HepG2 (cell line): ENCODE data around the gene DSTN. TPM values are rescaled to one million over a fixed set of nuclear protein-coding genes. Genes with fewer than 3 reads are reported as not detected.
A peak's percentile ranks its signal among the peaks of the same experiment; 100 is the strongest.

Experiments used
- CAMTA2 ChIP-seq: sonication (generic); formaldehyde crosslinking; IDR thresholded peaks from 2 replicates; pipeline ENCODE4 v1.4.0; 2020; ENCODE audit warnings: mild to moderate bottlenecking, missing genetic modification reagents, borderline replicate concordance
- CEBPB ChIP-seq: IDR thresholded peaks from 2 replicates; pipeline ENCODE4 v1.6.1; 2011; ENCODE audit warnings: low read depth, low read length, improper control_type of control experiment, borderline replicate concordance
- CHCHD3 ChIP-seq: sonication (generic); formaldehyde crosslinking; IDR thresholded peaks from 2 replicates; pipeline ENCODE4 v1.8.0; 2022; ENCODE audit warnings: mild to moderate bottlenecking, missing genetic modification reagents, moderate library complexity
- FOXC1 ChIP-seq: sonication (generic); formaldehyde crosslinking; IDR thresholded peaks from 2 replicates; pipeline ENCODE4 v1.8.0; 2022; ENCODE audit warnings: mild to moderate bottlenecking, missing genetic modification reagents, borderline replicate concordance
- HNRNPL ChIP-seq: fragments of 200-400 bp; formaldehyde crosslinking; IDR thresholded peaks from 2 replicates; pipeline ENCODE4 v1.6.1; 2017; ENCODE audit warnings: mild to moderate bottlenecking, low read depth, low read length
- KDM6A ChIP-seq: IDR thresholded peaks from 2 replicates; pipeline ENCODE4 v1.6.1; 2016; ENCODE audit warnings: low read depth
- KLF13 ChIP-seq: sonication (generic); formaldehyde crosslinking; IDR thresholded peaks from 2 replicates; pipeline ENCODE4 v1.4.0; 2020; ENCODE audit warnings: mild to moderate bottlenecking, missing genetic modification reagents
- PRDM10 ChIP-seq: sonication (generic); formaldehyde crosslinking; IDR thresholded peaks from 2 replicates; pipeline ENCODE4 v1.4.0; 2020; ENCODE audit warnings: low read depth, missing genetic modification reagents
- REXO4 ChIP-seq: sonication (generic); formaldehyde crosslinking; IDR thresholded peaks from 2 replicates; pipeline ENCODE4 v1.8.0; 2022; ENCODE audit warnings: missing genetic modification reagents, mild to moderate bottlenecking, borderline replicate concordance
- SRSF9 ChIP-seq: fragments of 200-400 bp; formaldehyde crosslinking; IDR thresholded peaks from 2 replicates; pipeline ENCODE4 v1.6.1; 2018; ENCODE audit warnings: borderline replicate concordance, mild to moderate bottlenecking, low read depth, low read length; ENCODE audit not compliant: insufficient read depth, poor library complexity, severe bottlenecking
- STAT5B ChIP-seq: sonication (generic); formaldehyde crosslinking; IDR thresholded peaks from 2 replicates; pipeline ENCODE4 v1.4.0; 2020; ENCODE audit warnings: missing genetic modification reagents
- TARDBP ChIP-seq: sonication (generic); formaldehyde crosslinking; IDR thresholded peaks from 2 replicates; pipeline ENCODE4 v1.8.0; 2022; ENCODE audit warnings: mild to moderate bottlenecking, missing genetic modification reagents
- ZBTB33 ChIP-seq: sonication (generic); formaldehyde crosslinking; IDR thresholded peaks from 2 replicates; pipeline ENCODE4 v1.4.0; 2020; ENCODE audit warnings: missing genetic modification reagents
- ZBTB8A ChIP-seq: sonication (generic); formaldehyde crosslinking; IDR thresholded peaks from 2 replicates; pipeline ENCODE4 v1.4.0; 2020; ENCODE audit warnings: mild to moderate bottlenecking, low read depth, missing genetic modification reagents, borderline replicate concordance
- ZC3H4 ChIP-seq: sonication (generic); formaldehyde crosslinking; IDR thresholded peaks from 2 replicates; pipeline ENCODE4 v1.4.0; 2020; ENCODE audit warnings: missing genetic modification reagents, borderline replicate concordance
- ZNF121 ChIP-seq: sonication (generic); formaldehyde crosslinking; IDR thresholded peaks from 2 replicates; pipeline ENCODE4 v1.5.0; 2020; ENCODE audit warnings: mild to moderate bottlenecking, missing genetic modification reagents
- ZNF124 ChIP-seq: sonication (generic); formaldehyde crosslinking; IDR thresholded peaks from 2 replicates; pipeline ENCODE4 v1.4.0; 2020; ENCODE audit warnings: missing genetic modification reagents
- ZNF207 ChIP-seq: fragments of 450-650 bp; IDR thresholded peaks from 2 replicates; pipeline ENCODE4 v1.6.1; 2016; ENCODE audit warnings: antibody characterized with exemption, borderline replicate concordance
- ZNF414 ChIP-seq: sonication (generic); formaldehyde crosslinking; IDR thresholded peaks from 2 replicates; pipeline ENCODE4 v1.5.0; 2020; ENCODE audit warnings: missing genetic modification reagents
- ZNF441 ChIP-seq: sonication (generic); formaldehyde crosslinking; IDR thresholded peaks from 2 replicates; pipeline ENCODE4 v1.7.0; 2021; ENCODE audit warnings: missing genetic modification reagents, borderline replicate concordance
- ZNF598 ChIP-seq: sonication (generic); formaldehyde crosslinking; IDR thresholded peaks from 2 replicates; pipeline ENCODE4 v1.5.1; 2020; ENCODE audit warnings: mild to moderate bottlenecking, missing genetic modification reagents, borderline replicate concordance
- ZNF703 ChIP-seq: sonication (generic); formaldehyde crosslinking; IDR thresholded peaks from 2 replicates; pipeline ENCODE4 v1.5.1; 2020; ENCODE audit warnings: missing genetic modification reagents, mild to moderate bottlenecking, moderate library complexity, borderline replicate concordance
- ZNF740 ChIP-seq: sonication (generic); formaldehyde crosslinking; IDR thresholded peaks from 2 replicates; pipeline ENCODE4 v1.4.0; 2020; ENCODE audit warnings: missing genetic modification reagents
- polyA plus RNA-seq, 8 experiments: library from polyadenylated mRNA; depleted of rRNA in 3 of 8; stranded (reverse) in 7 of 8; unstranded in 1 of 8; fragments of >200 nt; fragmentation: Illumina TruSeq in 4 of 8; extraction: Trizol in 4 of 8; gene quantifications; 2 replicates each; pipeline versions ENCODE4 v1.2.1 to v1.2.3, GENCODE V29; 2011 to 2016; ENCODE audit warnings: low read depth in 4 of 8, missing spikeins in 1 of 8, mixed read lengths in 1 of 8; ENCODE audit not compliant: insufficient read depth in 1 of 8
- total RNA-seq, 5 experiments: library from RNA; depleted of rRNA; stranded (reverse); fragments of >200 nt; fragmentation: Illumina TruSeq; extraction: Trizol; gene quantifications; 2 replicates each; pipeline ENCODE4 v1.2.3, GENCODE V29; 2016; ENCODE audit warnings: low read depth in 1 of 5

Gene DSTN
- total and polyA plus RNA-seq, 2 of the 13 experiments (the other 11 are each of a cell fraction or from before 2014, with no cell fraction given): 27.6 to 106 TPM

- TF ChIP-seq SRSF9 (no peak), ZNF740 (CRISPR knock-in tag) (no peak), ZNF703 (CRISPR knock-in tag) (no peak), ZNF124 (CRISPR knock-in tag) (no peak), KLF13 (CRISPR knock-in tag) (0 out of 2 replicates have a peak, but pooled peaks have one; percentile 70), KDM6A (CRISPR knock-in tag) (no peak), ZNF441 (CRISPR knock-in tag) (no peak), FOXC1 (CRISPR knock-in tag) (no peak), ZC3H4 (CRISPR knock-in tag) (no peak), ZNF414 (CRISPR knock-in tag) (no peak), PRDM10 (no peak), HNRNPL (no peak; the same call in none of the 2 replicates), ZNF207 (no peak), CAMTA2 (no peak), CHCHD3 (CRISPR knock-in tag) (peak; percentile 74; the same call in 1 of the 2 replicates), ZNF598 (CRISPR knock-in tag) (no peak), TARDBP (CRISPR knock-in tag) (0 out of 2 replicates have a peak, but pooled peaks have one; percentile 57), CEBPB (no peak), REXO4 (CRISPR knock-in tag) (no peak; the same call in 1 of the 2 replicates), ZNF121 (no peak), STAT5B (no peak), ZBTB33 (CRISPR knock-in tag) (peak; percentile 6), ZBTB8A (no peak)
Observed at GRCh38 chr20:17611540-17612286, 41.8 kb downstream of the DSTN start (continued).
